ENCODE results near the gene S100B. TPM values are rescaled to one million over a fixed set of nuclear protein-coding genes. Genes with fewer than 3 reads are reported as not detected.
A peak's percentile ranks its signal among the peaks of the same experiment; 100 is the strongest.

Gene S100B
- total and polyA plus RNA-seq, 9 of the 15 experiments (the other 6 are each of a cell fraction or from before 2014, with no cell fraction given), result not detected

GRCh38 chr21:46554431-46555224, 50.3 kb downstream of the S100B start:
- Histone ChIP-seq H3K27me3 (ENCODE audit: control insufficient read depth in 2 of 2, insufficient read depth in 2 of 2, low read length in 2 of 2) (no peaks in the 10 kb centered on the region), H3K4me2 (ENCODE audit: insufficient read depth, low read length) (no peak overlapping the region), H3K27ac (ENCODE audit: extremely low read depth, low read depth, low read length) (no peak overlapping the region), H3K36me3 (ENCODE audit: control insufficient read depth, insufficient read depth, low read length) (peaks cover 49% of the 10 kb centered on the region; the same call in 2 of the 3 replicates), H3K4me3 (no peak overlapping the region), H3K4me1 (replicated peaks in 1 of 2; ENCODE audit: control insufficient read depth in 2 of 2, insufficient read depth in 2 of 2, low read length in 2 of 2) (peaks cover 0 to 24% of the 10 kb centered on the region in 2 experiments; a peak in 2 of 5 replicates), H4K20me1 (replicated peaks; ENCODE audit: control insufficient read depth, insufficient read depth, low read length) (no peaks in the 10 kb centered on the region), H2AFZ (ENCODE audit: low read depth, low read length) (no peak overlapping the region), H3K9me3 (replicated peaks; ENCODE audit: control insufficient read depth, insufficient read depth, low read depth, low read length) (no peaks in the 10 kb centered on the region), H3K9me1 (ENCODE audit: control insufficient read depth, insufficient read depth, low read length) (no peaks in the 10 kb centered on the region), H3K79me2 (ENCODE audit: control insufficient read depth, insufficient read depth, low read length) (no peaks in the 10 kb centered on the region), H3K9ac (ENCODE audit: insufficient read depth in 1 of 2, low read depth in 2 of 2, low read length in 2 of 2) (no peak overlapping the region; a peak in 1 of 4 replicates)
- CTCF ChIA-PET (ENCODE audit: low intra/inter-chr PET ratio), result no interaction called here
- FAIRE-seq (no peak), DNase-seq (ENCODE audit: extremely low read depth in 1 of 4, low spot score in 3 of 4) (no peak), ATAC-seq (no peak)
- intact Hi-C loops (cut with micrococcal nuclease), result no loop called here
- in situ Hi-C loops (cut with MboI), result no loop called here
- POLR2A ChIA-PET, result interaction anchor here (0.5 to 1.1 kb wide), 4 partner anchors 9 to 310 kb away, joined by 3 to 5 read pairs (median 3); no protein-coding TSS in a partner anchor
- 91% methylated on average over 22 of the region's 30 CpGs for WGBS (ENCODE audit: insufficient coverage, low coverage, missing lambda C conversion rate)
- BruUV-seq (replicated peaks), result no TSS peak
- no peak for TF ChIP-seq KLF16 (IDR thresholded peaks at IDR 0.05)
- peak; percentile 37; the same call in 1 of the 2 replicates for TF ChIP-seq POLR2G (IDR thresholded peaks at IDR 0.05; ENCODE audit: low read depth, low read length)
- TF ChIP-seq ZBTB26 (CRISPR knock-in tag; IDR thresholded peaks at IDR 0.05), result no peak
- no peak for TF ChIP-seq ZKSCAN8 (CRISPR knock-in tag; IDR thresholded peaks at IDR 0.05)
- no peak for TF ChIP-seq SRSF9 (IDR thresholded peaks at IDR 0.05; ENCODE audit: borderline replicate concordance, low read depth, low read length)
- no peak for TF ChIP-seq ZNF175 (CRISPR knock-in tag; IDR thresholded peaks at IDR 0.05; ENCODE audit: low read depth)
- TF ChIP-seq ZBTB1 (CRISPR knock-in tag; IDR thresholded peaks at IDR 0.05; ENCODE audit: borderline replicate concordance, low read depth), result no peak
- no peak for TF ChIP-seq STAT5B (CRISPR knock-in tag; IDR thresholded peaks at IDR 0.05)
- TF ChIP-seq CTCF (IDR thresholded peaks at IDR 0.05 in 2 of 3, conservative IDR thresholded peaks at IDR 0.05 in 1 of 3; ENCODE audit: insufficient read depth in 2 of 3, low read depth in 1 of 3, low read length in 3 of 3), result 0 out of 6 replicates have a peak, but pooled peaks of 1 of the 3 experiments have one; percentile 1
- no peak for TF ChIP-seq ILK (tag; IDR thresholded peaks at IDR 0.05; ENCODE audit: borderline replicate concordance, low read depth)
- no peak for TF ChIP-seq HEY1 (CRISPR knock-in tag; IDR thresholded peaks at IDR 0.05; ENCODE audit: borderline replicate concordance)

Measured in K562 (cell line).